Ecto neural progenitor cell (in vitro differentiated cells): Measurements from ENCODE around the gene PADI1.
A peak's percentile ranks its signal among the peaks of the same experiment; 100 is the strongest.

Experiments used
- DNase-seq: peaks from one replicate; pipeline ENCODE4 v3.0.0-alpha.2; 2018; ENCODE audit warnings: low spot score

Gene PADI1

GRCh38 chr1:17244821-17245740 lies 40.2 kb downstream of the PADI1 start:
- peak; percentile 61 for DNase-seq

- no peak for DNase-seq
Measured at GRCh38 chr1:17245816-17246325, 40.9 kb downstream of the PADI1 start.

- DNase-seq = no peak
Measured at GRCh38 chr1:17246971-17247370, 42.0 kb downstream of the PADI1 start.

GRCh38 chr1:17248781-17249180 lies 43.9 kb downstream of the PADI1 start, which contains the start of gene PADI3:
PADI3 (plus strand) TSS chr1:17249098; CDS start chr1:17249138, 40 bp downstream.
- DNase-seq = no peak

DNA sequence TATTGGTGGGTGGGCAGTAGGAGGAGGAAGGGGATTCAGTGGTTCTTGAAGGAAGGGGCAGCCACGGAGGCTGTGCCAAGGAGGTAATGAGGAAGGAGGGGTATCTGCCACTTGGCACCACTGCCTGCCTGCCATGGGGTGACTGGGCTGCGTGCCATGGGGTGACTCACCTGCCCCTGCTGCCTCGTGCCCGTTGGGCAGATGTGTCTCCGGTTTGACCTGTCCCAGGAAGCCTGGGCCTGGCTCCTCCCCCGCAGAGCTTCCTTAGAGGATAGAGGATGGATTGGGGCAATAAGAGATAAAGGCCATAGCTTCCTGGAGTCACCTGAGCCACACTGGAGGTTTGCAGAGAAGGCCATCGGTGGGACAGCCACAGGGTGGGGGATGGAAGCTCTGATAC lies 45.7 kb downstream of the PADI1 start:
- no peak for DNase-seq

- no peak for DNase-seq
Measured at GRCh38 chr1:17251246-17251645, 46.3 kb downstream of the PADI1 start.

DNA sequence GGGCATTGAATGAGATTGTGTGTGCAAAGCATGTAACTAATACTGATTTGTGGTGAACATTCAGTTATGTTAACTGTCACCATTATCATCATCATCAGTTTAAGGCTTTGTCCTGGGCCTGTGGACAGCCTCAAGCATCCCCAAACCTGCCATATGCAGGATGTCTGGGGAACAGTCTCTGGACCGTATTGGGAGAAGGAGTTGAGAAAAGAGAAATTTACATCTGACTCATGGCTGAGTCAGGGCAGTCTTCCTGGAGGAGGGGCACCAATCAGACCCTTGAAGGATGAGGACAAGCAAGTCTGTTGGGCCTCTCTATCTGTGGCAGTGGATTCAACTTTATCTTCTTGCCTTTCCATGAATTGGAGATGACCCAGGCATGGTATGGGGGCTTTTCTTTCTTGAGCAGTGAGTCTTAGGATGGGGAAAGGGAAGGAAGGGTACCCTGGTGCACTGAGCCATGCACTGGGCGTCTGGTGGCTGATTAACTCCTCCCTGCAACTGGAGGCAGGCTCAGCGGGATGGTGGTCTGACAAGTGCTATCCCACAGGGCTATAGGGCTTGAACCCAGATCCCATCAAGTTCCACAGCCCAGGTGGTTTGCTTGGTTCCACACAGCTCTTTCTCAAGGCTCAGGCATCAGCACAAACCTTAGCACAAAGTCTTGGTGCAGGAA lies 46.9 kb downstream of the PADI1 start:
- DNase-seq = no peak

DNA sequence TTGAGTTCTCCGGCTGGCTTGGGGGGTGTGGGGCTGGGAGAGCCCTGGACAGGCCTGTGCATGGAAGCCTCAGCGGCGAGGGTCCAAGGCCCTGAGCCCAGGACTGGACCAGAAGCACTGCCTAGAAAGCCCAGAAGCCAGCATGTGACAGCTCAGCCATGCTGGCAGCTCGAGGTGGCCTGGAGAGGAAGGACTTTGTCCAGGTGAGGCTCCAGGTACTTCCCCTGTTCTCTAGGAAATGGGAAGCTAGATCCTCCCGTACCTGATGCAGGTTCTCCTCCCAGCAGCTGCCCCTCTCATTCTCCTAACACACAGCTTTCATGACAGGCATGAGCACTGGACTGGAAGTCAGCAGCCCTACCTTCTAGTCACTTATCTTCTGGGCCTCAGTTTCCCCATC lies 50.4 kb downstream of the PADI1 start:
- no peak for DNase-seq

- DNase-seq = no peak
Measured at GRCh38 chr1:17258116-17258757, 53.3 kb downstream of the PADI1 start.

DNA sequence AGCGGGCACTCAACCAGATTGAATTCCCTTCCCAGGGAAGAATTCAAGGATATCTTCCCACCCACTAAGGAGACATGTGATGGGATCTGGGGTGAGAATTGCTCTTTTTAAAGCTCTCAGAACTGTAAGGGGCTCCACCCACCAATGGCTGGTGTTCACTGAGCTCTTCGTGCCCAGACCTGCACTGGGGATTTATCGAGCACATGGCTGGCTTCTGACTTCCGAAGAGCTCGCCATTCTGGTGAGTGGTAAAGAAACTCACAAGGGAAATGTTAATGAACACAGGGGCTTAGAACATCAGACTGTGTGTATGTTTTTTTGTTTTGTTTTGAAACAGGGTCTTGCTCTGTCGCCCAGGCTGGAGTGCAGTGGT lies 53.8 kb downstream of the PADI1 start:
- DNase-seq = no peak

DNA sequence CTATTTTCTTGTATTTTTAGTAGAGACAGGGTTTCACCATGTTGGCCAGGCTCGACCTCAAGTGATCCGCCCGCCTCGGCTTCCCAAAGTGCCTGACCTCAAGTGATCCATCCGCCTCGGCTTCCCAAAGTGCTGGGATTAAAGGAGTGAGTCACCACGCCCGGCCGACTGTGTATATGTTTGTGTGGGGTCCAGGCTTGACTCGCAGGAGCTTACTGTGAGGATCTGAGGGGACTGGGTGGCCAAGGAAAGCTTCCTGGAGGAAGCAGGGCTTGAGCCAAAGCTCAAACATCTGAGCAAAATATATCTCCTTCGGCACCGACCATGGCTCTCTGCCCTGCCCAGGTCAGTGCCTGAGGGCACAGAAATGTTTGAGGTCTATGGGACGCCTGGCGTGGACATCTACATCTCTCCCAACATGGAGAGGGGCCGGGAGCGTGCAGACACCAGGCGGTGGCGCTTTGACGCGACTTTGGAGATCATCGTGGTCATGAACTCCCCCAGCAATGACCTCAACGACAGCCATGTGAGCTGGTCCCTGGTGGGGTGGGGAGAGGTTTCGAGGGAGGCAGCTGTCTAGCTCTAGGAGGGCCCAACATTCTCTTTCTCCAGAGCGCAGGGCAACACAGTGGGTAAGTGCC lies 54.4 kb downstream of the PADI1 start:
- DNase-seq = no peak

GRCh38 chr1:17260264-17260663 lies 55.3 kb downstream of the PADI1 start:
- DNase-seq = no peak

DNA sequence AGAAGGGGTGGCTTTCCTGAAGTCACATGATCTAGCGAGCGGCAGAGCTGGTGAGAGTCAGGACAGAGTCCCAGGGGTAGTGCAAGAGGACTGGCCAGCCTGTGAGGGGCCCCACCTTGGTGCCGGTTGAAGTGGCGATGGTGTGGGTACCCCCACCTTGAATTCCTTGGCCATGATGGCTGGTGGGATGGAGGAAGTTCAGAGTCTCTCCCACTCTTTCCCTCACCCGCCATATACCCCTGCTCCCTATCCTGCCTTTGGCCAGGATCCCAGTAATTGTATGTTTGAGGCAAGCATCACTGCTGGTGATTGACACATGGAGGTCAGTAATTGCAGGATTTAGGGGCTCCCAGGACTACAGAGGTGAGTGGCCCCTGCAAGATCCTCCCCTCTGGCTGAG lies 55.8 kb downstream of the PADI1 start:
- DNase-seq = no peak

- no peak for DNase-seq
Measured at GRCh38 chr1:17263936-17264335, 59.0 kb downstream of the PADI1 start.

DNA sequence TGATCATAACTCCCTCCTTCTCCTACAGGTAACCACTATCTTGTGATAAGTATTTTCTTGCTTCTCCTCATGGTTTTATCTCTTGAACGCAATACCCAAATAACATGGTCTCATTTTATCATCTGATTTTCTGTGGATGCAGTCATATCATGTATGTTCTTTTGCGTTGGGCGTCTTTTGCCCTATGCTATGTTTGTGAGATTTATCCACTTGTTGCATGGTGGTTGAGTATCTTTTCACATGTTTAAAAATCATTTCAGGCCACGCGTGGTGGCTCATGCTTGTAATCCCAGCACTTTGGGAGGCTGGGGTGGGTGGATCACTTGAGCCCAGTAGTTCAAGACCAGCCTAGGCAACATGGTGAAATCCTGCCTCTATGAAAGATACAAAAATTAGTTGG lies 59.5 kb downstream of the PADI1 start:
- DNase-seq = no peak

DNA sequence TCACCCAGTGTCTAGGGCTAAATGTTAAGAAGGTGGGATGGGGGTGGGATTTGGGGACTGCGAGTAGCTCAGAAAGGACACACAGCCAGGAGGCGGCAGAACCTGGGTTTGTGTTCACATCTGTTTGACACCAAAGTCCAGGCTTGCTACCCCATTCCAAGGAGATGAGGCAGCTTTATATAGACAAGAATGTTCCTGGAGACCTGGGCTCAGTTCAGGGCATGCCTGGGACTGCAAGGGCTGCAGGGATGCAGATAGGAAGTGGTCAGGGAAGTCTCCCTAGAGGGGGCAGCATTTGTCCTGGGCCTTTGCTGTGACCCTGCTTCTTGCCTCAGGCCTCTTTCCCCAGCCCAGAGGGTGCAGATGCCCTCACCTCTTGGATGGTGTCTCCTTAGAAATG lies 60.2 kb downstream of the PADI1 start:
- DNase-seq = no peak

GRCh38 chr1:17265950-17266349 lies 61.0 kb downstream of the PADI1 start:
- DNase-seq = no peak

DNA sequence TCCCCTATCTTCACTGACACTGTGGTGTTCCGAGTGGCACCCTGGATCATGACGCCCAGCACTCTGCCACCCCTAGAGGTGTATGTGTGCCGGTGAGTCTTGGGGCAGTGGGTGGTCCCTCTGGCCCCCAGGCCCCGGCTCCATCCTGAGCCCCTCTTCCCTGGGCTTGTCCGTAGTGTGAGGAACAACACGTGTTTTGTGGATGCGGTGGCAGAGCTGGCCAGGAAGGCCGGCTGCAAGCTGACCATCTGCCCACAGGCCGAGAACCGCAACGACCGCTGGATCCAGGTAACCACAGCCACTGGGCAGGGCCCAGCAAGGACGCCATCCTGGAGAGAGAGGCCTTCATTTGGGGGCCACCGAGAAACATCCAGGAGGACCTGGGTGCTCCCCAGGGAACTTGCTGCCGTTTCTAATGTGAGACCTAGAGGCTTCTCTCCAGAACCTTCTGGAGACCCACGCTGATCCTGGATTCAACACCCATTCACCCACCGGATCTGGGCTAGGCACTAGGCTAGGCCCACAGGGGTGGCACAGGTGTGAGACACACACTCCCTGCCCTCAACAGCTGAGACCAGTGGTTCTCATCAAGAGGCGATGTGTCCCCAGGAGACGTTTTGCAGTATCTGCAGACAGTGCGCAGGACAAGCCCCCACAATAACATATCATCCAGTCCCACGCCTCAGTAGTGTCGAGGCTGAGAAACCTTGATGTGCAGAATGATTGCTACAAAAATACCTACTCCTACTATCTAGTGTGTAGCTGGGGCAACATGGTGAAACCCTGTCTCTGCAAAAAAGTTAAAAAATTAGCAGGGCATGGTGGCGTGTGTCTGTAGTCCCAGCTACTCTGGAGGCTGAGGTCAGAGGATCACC lies 66.2 kb downstream of the PADI1 start:
- DNase-seq = no peak

DNA sequence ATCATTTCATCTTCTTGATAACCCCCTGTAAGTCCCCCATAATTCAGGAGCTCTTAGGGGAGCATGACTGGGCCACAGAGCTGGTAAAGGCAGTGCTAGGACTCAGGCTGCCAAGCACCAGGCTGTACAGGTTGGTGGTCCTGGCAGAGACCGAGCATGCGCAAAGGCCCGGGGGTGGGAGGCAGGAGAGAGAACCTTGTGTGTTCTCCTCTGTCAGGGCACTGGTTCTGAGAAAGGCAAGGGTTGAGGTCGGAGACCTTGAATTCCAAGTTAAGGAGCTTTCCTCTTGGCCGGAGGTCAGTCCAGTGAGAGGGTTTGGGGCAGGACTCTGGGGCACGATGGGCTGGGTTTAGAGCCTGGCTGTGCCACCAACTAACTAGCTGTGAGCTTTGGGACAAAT lies 67.1 kb downstream of the PADI1 start:
- DNase-seq = no peak

DNA sequence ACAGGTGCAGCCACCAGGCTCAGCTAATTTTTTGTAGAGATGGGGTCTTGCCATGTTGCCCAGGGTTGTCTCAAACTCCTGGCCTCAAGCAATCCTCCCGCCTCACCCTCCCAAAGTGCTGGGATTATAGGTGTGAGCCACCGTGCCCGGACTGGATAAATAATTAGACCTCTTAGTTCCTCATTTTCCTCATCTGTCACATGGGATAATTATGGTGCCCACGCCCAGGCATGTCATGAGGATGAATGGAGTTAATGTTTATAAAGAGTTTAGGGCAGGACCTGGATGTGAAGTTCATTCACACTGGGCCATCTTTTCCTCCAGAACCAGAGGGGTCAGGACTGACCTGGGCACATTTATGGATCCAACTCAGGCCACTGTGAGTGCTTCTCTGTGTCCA lies 67.7 kb downstream of the PADI1 start:
- no peak for DNase-seq

DNA sequence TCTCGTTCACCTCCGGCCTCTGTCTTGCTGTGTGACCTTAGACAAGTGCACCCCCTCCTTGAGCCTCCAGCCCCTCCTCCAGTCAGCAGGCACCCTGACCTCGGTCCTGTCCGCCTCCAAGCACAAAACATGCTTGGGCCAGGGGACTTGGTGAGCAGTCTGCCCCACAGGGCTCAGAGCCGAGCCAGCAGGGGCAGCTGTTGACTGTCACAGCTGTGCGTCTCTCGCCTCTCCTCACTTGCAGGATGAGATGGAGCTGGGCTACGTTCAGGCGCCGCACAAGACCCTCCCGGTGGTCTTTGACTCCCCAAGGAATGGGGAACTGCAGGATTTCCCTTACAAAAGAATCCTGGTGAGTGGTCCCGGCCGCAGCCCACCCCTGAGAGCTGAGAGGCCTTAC lies 68.2 kb downstream of the PADI1 start:
- DNase-seq = no peak
